ENCODE measurements around the gene MRPS34.

MRPS34 gene

GRCh38 chr16:1794908-1795666 is 22.2 kb upstream of the MRPS34 start:
- in situ Hi-C loops (cut with HindIII; ENCODE audit: low sequenced_read_pairs), result no loop called here
- H3K4me3 ChIP-seq (ENCODE audit: low read depth, low read length), result no peak overlapping the region
- TF ChIP-seq, protein P1, sequence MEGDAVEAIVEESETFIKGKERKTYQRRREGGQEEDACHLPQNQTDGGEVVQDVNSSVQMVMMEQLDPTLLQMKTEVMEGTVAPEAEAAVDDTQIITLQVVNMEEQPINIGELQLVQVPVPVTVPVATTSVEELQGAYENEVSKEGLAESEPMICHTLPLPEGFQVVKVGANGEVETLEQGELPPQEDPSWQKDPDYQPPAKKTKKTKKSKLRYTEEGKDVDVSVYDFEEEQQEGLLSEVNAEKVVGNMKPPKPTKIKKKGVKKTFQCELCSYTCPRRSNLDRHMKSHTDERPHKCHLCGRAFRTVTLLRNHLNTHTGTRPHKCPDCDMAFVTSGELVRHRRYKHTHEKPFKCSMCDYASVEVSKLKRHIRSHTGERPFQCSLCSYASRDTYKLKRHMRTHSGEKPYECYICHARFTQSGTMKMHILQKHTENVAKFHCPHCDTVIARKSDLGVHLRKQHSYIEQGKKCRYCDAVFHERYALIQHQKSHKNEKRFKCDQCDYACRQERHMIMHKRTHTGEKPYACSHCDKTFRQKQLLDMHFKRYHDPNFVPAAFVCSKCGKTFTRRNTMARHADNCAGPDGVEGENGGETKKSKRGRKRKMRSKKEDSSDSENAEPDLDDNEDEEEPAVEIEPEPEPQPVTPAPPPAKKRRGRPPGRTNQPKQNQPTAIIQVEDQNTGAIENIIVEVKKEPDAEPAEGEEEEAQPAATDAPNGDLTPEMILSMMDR (IDR thresholded peaks at IDR 0.05; ENCODE audit: low read depth, low read length), result no peak
- no peak for DNase-seq (ENCODE audit: low read depth, low spot score)

- in situ Hi-C loops (cut with HindIII; ENCODE audit: low sequenced_read_pairs), result no loop called here
- TF ChIP-seq, protein P1 (IDR thresholded peaks at IDR 0.05; ENCODE audit: low read depth, low read length), result no peak
- no peak overlapping the region for H3K4me3 ChIP-seq (ENCODE audit: low read depth, low read length)
- no peak for DNase-seq (ENCODE audit: low read depth, low spot score)
Observed at GRCh38 chr16:1794221-1794871, 21.4 kb upstream of the MRPS34 start.

DNA sequence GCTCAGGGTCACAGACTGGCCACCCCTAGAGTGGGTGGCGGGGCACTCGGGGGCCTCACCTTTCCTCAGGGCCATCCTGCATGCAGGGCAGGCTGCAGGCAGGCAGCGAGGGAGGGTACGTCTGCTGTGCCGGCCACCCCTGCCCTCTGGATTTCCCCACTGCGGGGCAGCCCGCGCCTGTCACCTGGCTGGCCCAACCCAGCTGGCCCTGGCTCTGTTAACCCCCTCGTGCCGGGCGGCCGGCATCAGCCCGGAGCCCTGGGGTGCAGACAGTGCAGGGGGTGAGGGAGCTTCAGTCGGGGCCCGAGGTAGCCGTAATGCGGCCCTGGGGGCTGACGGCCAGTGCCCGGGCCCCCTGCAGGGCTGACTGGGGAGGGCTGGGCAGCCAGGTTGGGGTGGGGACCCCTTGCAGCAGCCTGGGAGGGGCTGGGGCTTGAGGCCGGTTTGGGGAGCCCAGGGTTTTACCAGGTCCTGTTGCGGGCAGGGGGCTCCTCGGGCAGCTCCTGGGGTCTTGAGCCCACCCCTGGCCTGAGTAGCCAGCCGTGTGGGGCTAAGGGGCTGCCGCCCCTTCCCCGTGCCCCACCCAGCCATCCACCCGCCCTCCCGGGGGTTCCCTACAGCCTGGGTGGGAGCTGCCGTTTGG is 20.8 kb upstream of the MRPS34 start, which contains the start of gene IGFALS:
TSS of gene IGFALS (minus strand) at position 128 of the 643 bp plus-strand sequence. CDS start at position 75, 53 bp downstream.
- no peak within 1 kb of the TSS for H3K4me3 ChIP-seq (ENCODE audit: low read depth, low read length)
- in situ Hi-C loops (cut with HindIII; ENCODE audit: low sequenced_read_pairs), result no loop called here
- TF ChIP-seq, protein P1 (IDR thresholded peaks at IDR 0.05; ENCODE audit: low read depth, low read length), result no peak
- DNase-seq (ENCODE audit: low read depth, low spot score), result no peak

- DNase-seq (ENCODE audit: low read depth, low spot score), result no peak
- in situ Hi-C loops (cut with HindIII; ENCODE audit: low sequenced_read_pairs), result no loop called here
- TF ChIP-seq, protein P1 (IDR thresholded peaks at IDR 0.05; ENCODE audit: low read depth, low read length), result no peak
- H3K4me3 ChIP-seq (ENCODE audit: low read depth, low read length), result no peak overlapping the region
Observed at GRCh38 chr16:1792836-1793577, 20.1 kb upstream of the MRPS34 start.

GRCh38 chr16:1791943-1792812 is 19.2 kb upstream of the MRPS34 start:
- no peak for DNase-seq (ENCODE audit: low read depth, low spot score)
- in situ Hi-C loops (cut with HindIII; ENCODE audit: low sequenced_read_pairs), result no loop called here
- TF ChIP-seq, protein P1 (IDR thresholded peaks at IDR 0.05; ENCODE audit: low read depth, low read length), result no peak
- H3K4me3 ChIP-seq (ENCODE audit: low read depth, low read length), result no peak overlapping the region
